Measurements from ENCODE around the gene COL4A5. TPM values are rescaled to one million over a fixed set of nuclear protein-coding genes. Genes with fewer than 3 reads are reported as not detected.
"Not testable (repeated sequence)": the region's sequence is repeated elsewhere in the genome, so short reads cannot be mapped to it uniquely, and the experiment has no call there.

COL4A5 gene
- total RNA-seq, 1 donor from 2014 or later, result 111 TPM

DNA sequence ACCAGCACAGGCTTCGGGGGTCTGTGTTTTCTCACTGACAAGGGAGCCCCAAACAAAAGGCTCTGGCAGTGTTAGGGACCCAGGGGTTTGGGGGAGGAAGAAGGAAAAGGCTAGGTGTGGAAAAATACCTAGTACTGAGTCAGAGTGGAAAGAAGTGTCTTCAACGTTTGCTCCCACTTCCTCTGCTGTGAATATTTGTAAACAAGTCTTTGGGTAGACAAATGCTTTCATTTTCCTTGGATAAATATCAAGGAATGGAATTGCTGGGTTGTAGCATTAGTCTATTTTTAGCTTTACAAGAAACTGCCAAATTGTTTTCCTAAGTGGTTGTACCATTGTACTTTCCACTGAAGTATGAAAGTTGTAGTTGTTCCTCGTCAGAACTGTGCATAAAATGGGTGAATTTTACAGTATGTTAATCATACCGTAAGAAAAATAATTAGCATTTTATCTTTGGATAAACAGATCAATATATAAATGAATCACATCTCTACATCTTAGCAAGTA is 17.4 kb downstream of the COL4A5 start:
- DNase-seq (ENCODE audit: low read depth, low spot score), result no peak
- H3K36me3 Mint-ChIP-seq (ENCODE audit: low read depth), result peaks cover 17% of the 10 kb centered on the region
- TF ChIP-seq, protein P1, sequence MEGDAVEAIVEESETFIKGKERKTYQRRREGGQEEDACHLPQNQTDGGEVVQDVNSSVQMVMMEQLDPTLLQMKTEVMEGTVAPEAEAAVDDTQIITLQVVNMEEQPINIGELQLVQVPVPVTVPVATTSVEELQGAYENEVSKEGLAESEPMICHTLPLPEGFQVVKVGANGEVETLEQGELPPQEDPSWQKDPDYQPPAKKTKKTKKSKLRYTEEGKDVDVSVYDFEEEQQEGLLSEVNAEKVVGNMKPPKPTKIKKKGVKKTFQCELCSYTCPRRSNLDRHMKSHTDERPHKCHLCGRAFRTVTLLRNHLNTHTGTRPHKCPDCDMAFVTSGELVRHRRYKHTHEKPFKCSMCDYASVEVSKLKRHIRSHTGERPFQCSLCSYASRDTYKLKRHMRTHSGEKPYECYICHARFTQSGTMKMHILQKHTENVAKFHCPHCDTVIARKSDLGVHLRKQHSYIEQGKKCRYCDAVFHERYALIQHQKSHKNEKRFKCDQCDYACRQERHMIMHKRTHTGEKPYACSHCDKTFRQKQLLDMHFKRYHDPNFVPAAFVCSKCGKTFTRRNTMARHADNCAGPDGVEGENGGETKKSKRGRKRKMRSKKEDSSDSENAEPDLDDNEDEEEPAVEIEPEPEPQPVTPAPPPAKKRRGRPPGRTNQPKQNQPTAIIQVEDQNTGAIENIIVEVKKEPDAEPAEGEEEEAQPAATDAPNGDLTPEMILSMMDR (conservative IDR thresholded peaks at IDR 0.05), result no peak
- H3K27me3 Mint-ChIP-seq (ENCODE audit: low read depth), result no peaks in the 10 kb centered on the region
- H3K4me3 Mint-ChIP-seq, result no peak overlapping the region
- H3K9me3 Mint-ChIP-seq, result peaks cover 3% of the 10 kb centered on the region
- H3K4me1 Mint-ChIP-seq, result no peaks in the 10 kb centered on the region
- no peak overlapping the region for H3K27ac Mint-ChIP-seq (ENCODE audit: unreplicated experiment)

DNA sequence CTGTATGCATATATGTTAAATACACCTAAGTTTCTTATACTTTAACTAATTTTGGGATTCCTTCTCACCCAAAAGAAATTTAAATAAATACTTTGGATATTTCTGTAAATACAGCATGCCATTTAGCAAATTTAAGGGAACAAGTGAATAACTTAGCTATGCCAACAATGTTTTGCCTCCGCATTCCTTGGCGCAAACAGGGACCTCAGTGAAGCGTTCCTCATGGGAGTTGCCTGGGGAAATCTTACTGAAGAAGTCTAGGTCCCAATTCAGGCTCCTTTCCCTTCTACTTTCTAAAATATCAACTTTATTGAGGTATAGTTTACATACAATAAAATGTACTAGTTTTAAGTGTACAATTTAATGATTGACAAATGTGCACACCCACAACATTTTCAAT is 25.0 kb downstream of the COL4A5 start:
- peaks cover 4% of the 10 kb centered on the region for H3K36me3 Mint-ChIP-seq (ENCODE audit: low read depth)
- TF ChIP-seq, protein P1 (conservative IDR thresholded peaks at IDR 0.05), result no peak

DNA sequence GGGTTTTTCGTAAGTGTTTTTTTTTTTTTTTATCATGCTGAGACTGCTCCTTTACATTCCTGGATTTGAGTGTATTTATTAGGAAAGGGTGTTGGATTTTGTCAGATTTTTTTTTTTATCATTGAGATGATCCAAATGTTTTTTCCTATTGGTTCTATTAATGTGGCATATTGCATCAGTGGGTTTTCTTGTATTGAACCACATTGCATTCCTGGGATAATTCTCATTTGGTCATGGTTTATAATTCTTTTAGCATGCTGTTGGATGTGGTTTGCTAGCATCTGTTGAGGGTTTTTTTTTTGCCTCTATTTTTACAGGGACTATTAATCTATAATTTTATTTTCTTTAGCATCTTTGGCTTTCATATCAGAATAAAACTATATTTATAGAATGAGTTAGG is 28.8 kb downstream of the COL4A5 start:
- no peak for DNase-seq (ENCODE audit: low read depth, low spot score)
- H3K9me3 Mint-ChIP-seq, result peaks cover 22% of the 10 kb centered on the region
- TF ChIP-seq, protein P1 (conservative IDR thresholded peaks at IDR 0.05), result no peak
- H3K4me1 Mint-ChIP-seq, result no peaks in the 10 kb centered on the region
- no peak overlapping the region for H3K4me3 Mint-ChIP-seq
- H3K27ac Mint-ChIP-seq (ENCODE audit: unreplicated experiment), result no peak overlapping the region
- peaks cover 28% of the 10 kb centered on the region for H3K36me3 Mint-ChIP-seq (ENCODE audit: low read depth)
- no peaks in the 10 kb centered on the region for H3K27me3 Mint-ChIP-seq (ENCODE audit: low read depth)

More for the DNA sequence above, 25.0 kb downstream of the COL4A5 start:
- DNase-seq (ENCODE audit: low read depth, low spot score), result no peak
- peaks cover 3% of the 10 kb centered on the region for H3K9me3 Mint-ChIP-seq
- no peaks in the 10 kb centered on the region for H3K27me3 Mint-ChIP-seq (ENCODE audit: low read depth)
- H3K4me3 Mint-ChIP-seq, result no peak overlapping the region
- H3K27ac Mint-ChIP-seq (ENCODE audit: unreplicated experiment), result no peak overlapping the region
- no peaks in the 10 kb centered on the region for H3K4me1 Mint-ChIP-seq

DNA sequence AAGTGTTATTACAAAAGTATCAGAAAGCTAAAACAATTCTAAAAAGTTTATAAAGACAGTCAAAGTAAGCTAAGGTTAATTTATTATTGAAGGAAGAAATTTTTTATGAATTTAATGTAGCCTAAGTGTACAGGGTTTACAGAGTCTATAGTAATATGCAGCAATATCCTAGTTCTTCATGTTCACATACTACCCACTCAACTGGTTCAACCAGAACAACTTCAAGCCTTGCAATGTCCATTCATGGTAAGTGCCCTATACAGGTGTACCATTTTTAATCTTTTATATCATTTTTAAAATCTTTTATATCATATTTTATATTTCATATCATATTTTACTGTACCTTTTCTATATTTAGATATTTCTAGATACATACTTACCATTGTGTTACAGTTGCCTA is 34.3 kb downstream of the COL4A5 start:
- Mint-ChIP-seq H3K27ac (ENCODE audit: unreplicated experiment) (no peak overlapping the region), H3K36me3 (ENCODE audit: low read depth) (peaks cover 56% of the 10 kb centered on the region), H3K4me1 (no peaks in the 10 kb centered on the region), H3K27me3 (ENCODE audit: low read depth) (no peaks in the 10 kb centered on the region), H3K4me3 (no peak overlapping the region), H3K9me3 (peaks cover 38% of the 10 kb centered on the region)
- no peak for DNase-seq (ENCODE audit: low read depth, low spot score)
- TF ChIP-seq, protein P1 (conservative IDR thresholded peaks at IDR 0.05), result no peak

DNA sequence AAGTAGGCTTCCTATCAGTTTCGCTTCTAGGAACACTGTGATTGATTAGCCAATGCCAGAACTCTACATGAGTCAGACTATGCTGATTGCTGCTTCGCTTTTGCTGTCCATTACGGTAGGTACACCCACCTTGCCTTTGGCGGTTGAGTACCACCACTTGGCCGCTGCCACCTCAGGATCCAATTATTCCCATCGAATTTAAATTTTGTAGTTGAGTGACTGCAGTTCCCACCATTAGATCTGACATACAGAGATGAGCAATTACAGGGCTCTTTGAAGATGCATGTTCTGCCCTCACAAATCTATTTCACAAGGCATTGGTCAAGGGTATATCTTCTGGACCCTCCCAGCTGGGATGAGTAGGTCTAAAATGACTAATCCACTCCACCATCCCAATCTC is 41.9 kb downstream of the COL4A5 start:
- H3K4me3 Mint-ChIP-seq; H3K4me1 Mint-ChIP-seq; DNase-seq (ENCODE audit: low read depth, low spot score); H3K27ac Mint-ChIP-seq (ENCODE audit: unreplicated experiment); H3K27me3 Mint-ChIP-seq (ENCODE audit: low read depth): not testable (repeated sequence)
- peaks cover 23% of the 10 kb centered on the region for H3K9me3 Mint-ChIP-seq
- peaks cover 66% of the 10 kb centered on the region for H3K36me3 Mint-ChIP-seq (ENCODE audit: low read depth)

DNA sequence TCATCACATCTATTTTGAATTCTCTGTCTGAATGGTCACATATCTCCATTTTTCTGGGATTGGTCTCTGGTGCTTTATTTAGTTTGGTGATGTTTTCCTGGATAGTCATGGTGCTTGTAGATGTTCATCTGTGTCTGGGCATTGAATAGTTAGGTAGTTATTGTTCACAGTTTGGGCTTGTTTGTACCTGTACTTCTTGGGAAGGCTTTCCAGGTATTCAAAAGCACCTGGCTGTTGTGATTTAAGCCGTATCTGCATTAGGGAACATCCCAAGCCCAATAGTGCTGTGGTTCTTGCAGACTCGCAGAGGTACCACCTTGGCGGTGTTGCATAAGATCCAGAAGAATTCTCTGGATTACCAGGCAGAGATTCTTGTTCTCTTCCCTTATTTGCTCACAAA is 44.6 kb downstream of the COL4A5 start:
- Mint-ChIP-seq H3K36me3 (ENCODE audit: low read depth) (peaks cover 48% of the 10 kb centered on the region), H3K9me3 (peaks cover 12% of the 10 kb centered on the region), H3K4me1 (no peaks in the 10 kb centered on the region), H3K27ac (ENCODE audit: unreplicated experiment) (no peak overlapping the region), H3K27me3 (ENCODE audit: low read depth) (no peaks in the 10 kb centered on the region), H3K4me3 (no peak overlapping the region)
- TF ChIP-seq, protein P1 (conservative IDR thresholded peaks at IDR 0.05), result no peak
- DNase-seq (ENCODE audit: low read depth, low spot score), result no peak

All from neural crest cell (in vitro differentiated cells).